Measurements from ENCODE around the gene UQCC3. TPM values are rescaled to one million over a fixed set of nuclear protein-coding genes. Genes with fewer than 3 reads are reported as not detected.
"Not testable (repeated sequence)": the region's sequence is repeated elsewhere in the genome, so short reads cannot be mapped to it uniquely, and the experiment has no call there.

UQCC3 gene
- total RNA-seq, 1 donor from 2014 or later: 9.4 TPM

DNA sequence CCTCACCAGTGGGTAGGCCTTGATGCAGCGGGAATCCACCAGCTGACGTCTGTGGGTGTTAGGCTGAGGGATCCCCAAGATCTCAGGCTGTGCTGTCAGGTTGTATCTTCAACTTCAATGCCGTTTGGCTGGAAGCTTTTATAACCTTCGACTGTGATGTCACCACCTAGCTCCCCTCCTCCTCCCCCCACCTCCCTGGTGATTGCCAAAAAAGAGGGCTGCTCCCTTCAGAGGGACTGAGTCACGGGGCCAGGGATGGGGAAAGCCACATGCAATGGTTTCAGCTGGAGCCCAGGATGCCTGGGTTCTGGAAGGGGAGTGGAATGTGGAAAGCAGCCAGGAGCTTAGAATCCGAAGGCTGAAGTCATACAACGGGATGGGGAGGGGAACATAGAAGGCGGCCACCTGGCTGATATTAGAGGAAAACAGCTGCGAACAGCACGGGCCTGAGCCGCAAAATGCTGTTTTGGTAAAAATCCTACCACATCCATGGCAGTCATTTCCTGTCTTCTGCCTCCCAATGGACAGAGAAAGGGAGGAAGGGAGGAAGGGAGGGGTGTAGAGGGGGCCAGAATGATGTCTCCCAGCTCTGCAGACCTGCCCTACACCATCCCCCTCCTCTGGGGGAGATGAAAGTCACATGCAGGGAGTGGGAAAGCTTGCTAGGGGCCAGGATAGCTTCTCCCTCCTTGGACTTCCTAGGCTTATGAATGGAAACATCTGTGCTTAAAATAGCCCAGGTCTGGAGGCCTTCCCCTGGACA, 18.1 kb downstream of the UQCC3 start, which contains the start of gene LRRN4CL:
Gene LRRN4CL, minus strand, starts transcription at position 110 of the 763 bp plus-strand sequence. CDS start 1,022 bp downstream, outside the sequence.
- POLR2A ChIA-PET: interaction anchor here (1.1 to 1.5 kb wide), 5 partner anchors 9 to 98 kb away, joined by 3 to 8 read pairs (median 5); partner anchors contain the start of genes C11orf98, CSKMT, MTA2 and TUT1
- DNase-seq (no peak), ATAC-seq (ENCODE audit: low read depth) (no peak)
- TF ChIP-seq CTCF (IDR thresholded peaks at IDR 0.05): no peak
- Mint-ChIP-seq H3K27ac (no peak within 1 kb of the TSS), H3K4me3 (no peak within 1 kb of the TSS), H3K4me1 (peaks cover 1% of the 10 kb centered on the region), H3K27me3 (peaks cover 7% of the 10 kb centered on the region), H3K9me3 (no peaks in the 10 kb centered on the region), H3K36me3 (ENCODE audit: low read depth) (peaks cover 25% of the 10 kb centered on the region)
- intact Hi-C loops (cut with micrococcal nuclease): no loop called here
- CTCF ChIA-PET: interaction anchor here (1.1 to 1.3 kb wide), 2 partner anchors 9 to 265 kb away, joined by 3 to 7 read pairs; no protein-coding TSS in a partner anchor

DNA sequence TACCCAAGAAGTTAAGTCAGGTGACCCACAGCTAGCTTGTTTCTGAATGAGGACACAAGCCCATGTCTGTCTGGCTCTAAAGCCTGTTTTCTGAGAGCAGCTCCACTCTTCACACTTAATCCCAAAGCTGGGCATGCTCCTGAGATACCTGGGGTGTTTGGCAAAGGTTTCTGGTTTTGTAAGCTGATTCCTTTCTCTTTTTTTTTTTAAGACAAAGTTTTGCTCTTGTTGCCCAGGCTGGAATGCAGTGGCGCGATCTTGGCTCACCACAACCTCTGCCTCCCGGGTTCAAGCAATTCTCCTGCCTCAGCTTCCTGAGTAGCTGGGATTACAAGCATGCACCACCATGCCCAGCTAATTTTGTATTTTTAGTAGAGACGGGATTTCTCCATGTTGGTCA, 22.2 kb downstream of the UQCC3 start:
- not testable (repeated sequence) for H3K27ac Mint-ChIP-seq

GRCh38 chr11:62694455-62695167, 23.1 kb downstream of the UQCC3 start:
- ChIA-PET POLR2A (interaction anchor here (0.6 to 1.9 kb wide), 11 partner anchors 10 to 270 kb away, joined by 3 to 8 read pairs (median 5); partner anchors contain the start of genes C11orf98, CSKMT, INTS5 and LBHD1), CTCF (interaction anchor here (0.6 to 4.7 kb wide), 19 partner anchors 8 to 301 kb away, joined by 3 to 37 read pairs (median 5); partner anchors contain the start of genes B3GAT3, C11orf98, CSKMT and EEF1G)
- DNase-seq (peak; percentile 55), ATAC-seq (ENCODE audit: low read depth) (peak; percentile 88)
- Mint-ChIP-seq H3K4me1 (peaks cover 5% of the 10 kb centered on the region), H3K9me3 (no peaks in the 10 kb centered on the region), H3K27ac (no peak overlapping the region), H3K4me3 (no peak overlapping the region), H3K27me3 (no peaks in the 10 kb centered on the region), H3K36me3 (ENCODE audit: low read depth) (peaks cover 24% of the 10 kb centered on the region)
- intact Hi-C loops (cut with micrococcal nuclease): loop anchor here (1.0 kb wide), 7 partner anchors 13 to 299 kb away; partner anchors contain the start of gene EML3
- TF ChIP-seq CTCF (IDR thresholded peaks at IDR 0.05): no peak

More for the DNA sequence above, 22.2 kb downstream of the UQCC3 start:
- H3K4me1 Mint-ChIP-seq; ATAC-seq (ENCODE audit: low read depth); H3K9me3 Mint-ChIP-seq; DNase-seq; H3K27me3 Mint-ChIP-seq; H3K4me3 Mint-ChIP-seq: not testable (repeated sequence)
- H3K36me3 Mint-ChIP-seq (ENCODE audit: low read depth): peaks cover 25% of the 10 kb centered on the region
- ChIA-PET CTCF (interaction anchor here (0.6 to 4.7 kb wide), 15 partner anchors 9 to 300 kb away, joined by 3 to 37 read pairs (median 5); partner anchors contain the start of genes C11orf98, CSKMT and TUT1), POLR2A (interaction anchor here (0.6 to 1.9 kb wide), 7 partner anchors 13 to 269 kb away, joined by 3 to 8 read pairs (median 5); partner anchors contain the start of genes C11orf98, CSKMT and TUT1)
- intact Hi-C loops (cut with micrococcal nuclease): loop anchor here (1.0 kb wide), 6 partner anchors 12 to 298 kb away; partner anchors contain the start of gene EML3

- ChIA-PET CTCF (interaction anchor here (1.4 kb wide), 1 partner anchor 9 kb away, joined by 8 read pairs; no protein-coding TSS in a partner anchor), POLR2A (interaction anchor here (1.3 kb wide), 1 partner anchor 30 kb away, joined by 6 read pairs; the partner anchor contains the start of genes LBHD1 and UQCC3)
- no peak for TF ChIP-seq CTCF (IDR thresholded peaks at IDR 0.05)
- no peak overlapping the region for H3K27ac Mint-ChIP-seq
- peaks cover 20% of the 10 kb centered on the region for H3K4me1 Mint-ChIP-seq
- no peak overlapping the region for H3K4me3 Mint-ChIP-seq
- no peaks in the 10 kb centered on the region for H3K27me3 Mint-ChIP-seq
- ATAC-seq (ENCODE audit: low read depth): no peak
- DNase-seq: no peak
- no peaks in the 10 kb centered on the region for H3K9me3 Mint-ChIP-seq
- intact Hi-C loops (cut with micrococcal nuclease): no loop called here
- peaks cover 9% of the 10 kb centered on the region for H3K36me3 Mint-ChIP-seq (ENCODE audit: low read depth)
Observed at GRCh38 chr11:62702246-62702645, 30.8 kb downstream of the UQCC3 start.

GRCh38 chr11:62703921-62704320, 32.4 kb downstream of the UQCC3 start:
- H3K27me3 Mint-ChIP-seq; H3K4me3 Mint-ChIP-seq; H3K9me3 Mint-ChIP-seq; intact Hi-C loops (cut with micrococcal nuclease); DNase-seq; H3K36me3 Mint-ChIP-seq (ENCODE audit: low read depth); H3K27ac Mint-ChIP-seq; ATAC-seq (ENCODE audit: low read depth): not testable (repeated sequence)
- ChIA-PET CTCF (interaction anchor here (0.6 kb wide), 1 partner anchor 161 kb away, joined by 4 read pairs; no protein-coding TSS in a partner anchor), POLR2A (interaction anchor here (0.6 to 6.4 kb wide), 4 partner anchors 32 to 163 kb away, joined by 3 to 67 read pairs (median 4); partner anchors contain the start of genes UQCC3 and ZBTB3)
- peaks cover 37% of the 10 kb centered on the region for H3K4me1 Mint-ChIP-seq
